Smooth muscle cell (in vitro differentiated cells): ENCODE data around the gene STK33. TPM values are rescaled to one million over a fixed set of nuclear protein-coding genes. Genes with fewer than 3 reads are reported as not detected.

Source experiments
- DNase-seq: peaks from one replicate; lab custom pipeline; 2025; ENCODE audit not compliant: unreplicated experiment; lab: John Stamatoyannopoulos, UW
- H2AFZ ChIP-seq: fragments of 200-600 bp; sonication (generic); 2 replicates; pipeline ENCODE4 v1.6.0; 2016; ENCODE audit warnings: antibody characterized with exemption, low read depth, mild to moderate bottlenecking
- H3F3A ChIP-seq: fragments of 200-600 bp; sonication (generic); 2 replicates; pipeline ENCODE4 v1.6.0; 2017; ENCODE audit warnings: antibody characterized with exemption, low read depth
- H3K27ac ChIP-seq: fragments of 200-600 bp; sonication (generic); 2 replicates; pipeline ENCODE4 v1.5.1; 2016; ENCODE audit warnings: low read depth, mild to moderate bottlenecking
- H3K27me3 ChIP-seq: fragments of 200-600 bp; sonication (generic); 2 replicates; pipeline ENCODE4 v1.6.1; 2016; ENCODE audit warnings: low read depth, mild to moderate bottlenecking
- H3K36me3 ChIP-seq: fragments of 200-600 bp; sonication (generic); 2 replicates; pipeline ENCODE4 v1.5.1; 2016; ENCODE audit warnings: low read depth
- H3K4me1 ChIP-seq: fragments of 200-600 bp; sonication (generic); 2 replicates; pipeline ENCODE4 v1.5.1; 2016; ENCODE audit warnings: low read depth
- H3K4me2 ChIP-seq: fragments of 200-600 bp; sonication (generic); 2 replicates; pipeline ENCODE4 v1.6.0; 2016; ENCODE audit warnings: mild to moderate bottlenecking
- H3K4me3 ChIP-seq: fragments of 200-600 bp; sonication (generic); 2 replicates; pipeline ENCODE4 v1.5.1; 2016; ENCODE audit warnings: mild to moderate bottlenecking
- H3K79me2 ChIP-seq: fragments of 200-600 bp; sonication (generic); 2 replicates; pipeline ENCODE4 v1.6.0; 2016; ENCODE audit warnings: low read depth, mild to moderate bottlenecking
- H3K9ac ChIP-seq: fragments of 200-600 bp; sonication (generic); 2 replicates; pipeline ENCODE4 v1.6.0; 2016; ENCODE audit warnings: low read depth
- H3K9me3 ChIP-seq: fragments of 200-600 bp; sonication (generic); replicated peaks from 2 replicates; pipeline ENCODE4 v1.5.1; 2016; ENCODE audit warnings: low read depth
- H4K20me1 ChIP-seq: fragments of 200-600 bp; sonication (generic); 2 replicates; pipeline ENCODE4 v1.6.0; 2016; ENCODE audit warnings: low read depth
- WGBS: methylation state at CpG from one replicate; pipeline ENCODE4 v1.1.7; 2016; ENCODE audit warnings: low lambda C conversion rate; 5-methylcytosine and 5-hydroxymethylcytosine counted together
- polyA plus RNA-seq: library from polyadenylated mRNA; unstranded; fragments of >200 nt; fragmentation: Nextera tagmentation; extraction: Ambion mirVana; gene quantifications from 2 replicates; pipeline ENCODE4 v1.2.1, GENCODE V29; 2016
- total RNA-seq: library from RNA; depleted of rRNA; stranded (reverse); fragments of >200 nt; gene quantifications from 2 replicates; pipeline ENCODE4 v1.2.3, GENCODE V29; 2014
- TF ChIP-seq, protein P1 (sequence below): fragments of 200-600 bp; sonication (generic); IDR thresholded peaks from 2 replicates; pipeline ENCODE4 v1.5.1; 2017; ENCODE audit warnings: borderline replicate concordance, mild to moderate bottlenecking, antibody characterized with exemption; ENCODE audit not compliant: insufficient read depth, poor library complexity, severe bottlenecking

STK33 gene
- total and polyA plus RNA-seq, 2 experiments from 2014 or later: 1.2 to 2.9 TPM

DNA sequence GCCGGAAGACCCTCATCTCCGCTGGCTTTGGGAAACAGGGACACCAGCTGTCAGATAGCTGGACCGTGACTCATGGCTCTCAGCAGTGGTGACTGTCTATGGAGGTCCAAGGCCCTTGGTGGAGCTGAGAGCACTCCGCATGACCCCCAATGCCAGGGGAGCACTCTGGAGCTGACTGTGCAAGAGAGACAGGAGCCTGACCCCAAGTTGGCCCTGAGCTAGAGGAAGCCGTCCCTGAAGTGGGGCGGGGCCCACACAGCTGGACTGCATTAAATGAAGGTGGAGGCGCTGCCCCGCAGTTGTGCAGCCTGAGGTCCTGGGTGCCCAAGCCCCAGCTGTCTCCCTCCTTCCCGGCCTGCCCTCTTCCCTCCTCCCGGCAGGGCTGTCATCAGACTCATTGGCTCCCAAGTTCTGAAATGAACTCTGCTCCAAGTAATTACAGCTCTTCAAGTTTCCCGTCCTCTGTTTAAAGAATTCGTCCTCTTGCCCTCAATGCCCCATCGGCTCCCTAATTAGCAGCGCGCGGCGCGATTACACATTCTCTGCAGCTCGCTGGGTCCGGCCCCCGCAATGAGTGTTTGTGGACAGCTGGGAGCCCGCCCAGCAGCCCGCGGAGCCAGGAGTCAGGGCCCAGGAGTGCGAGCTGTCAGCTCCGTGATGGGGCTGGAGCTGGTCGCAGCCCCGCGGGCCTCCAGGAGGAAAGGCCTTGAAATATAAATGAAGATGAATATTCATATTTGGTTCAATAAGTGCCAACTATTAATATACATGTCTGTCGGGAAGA, 237.1 kb downstream of the STK33 start:
- Histone ChIP-seq H3K4me2 (no peak overlapping the region), H3K9ac (no peak overlapping the region), H3K4me1 (peaks cover 11% of the 10 kb centered on the region), H3K79me2 (no peaks in the 10 kb centered on the region), H2AFZ (no peak overlapping the region), H3K4me3 (no peak overlapping the region), H3K27me3 (no peaks in the 10 kb centered on the region), H3F3A (no peaks in the 10 kb centered on the region), H3K36me3 (no peaks in the 10 kb centered on the region), H3K27ac (no peak overlapping the region), H3K9me3 (no peaks in the 10 kb centered on the region), H4K20me1 (no peaks in the 10 kb centered on the region)
- 87% methylated on average over 30 of the region's 30 CpGs for WGBS
- TF ChIP-seq, protein P1, sequence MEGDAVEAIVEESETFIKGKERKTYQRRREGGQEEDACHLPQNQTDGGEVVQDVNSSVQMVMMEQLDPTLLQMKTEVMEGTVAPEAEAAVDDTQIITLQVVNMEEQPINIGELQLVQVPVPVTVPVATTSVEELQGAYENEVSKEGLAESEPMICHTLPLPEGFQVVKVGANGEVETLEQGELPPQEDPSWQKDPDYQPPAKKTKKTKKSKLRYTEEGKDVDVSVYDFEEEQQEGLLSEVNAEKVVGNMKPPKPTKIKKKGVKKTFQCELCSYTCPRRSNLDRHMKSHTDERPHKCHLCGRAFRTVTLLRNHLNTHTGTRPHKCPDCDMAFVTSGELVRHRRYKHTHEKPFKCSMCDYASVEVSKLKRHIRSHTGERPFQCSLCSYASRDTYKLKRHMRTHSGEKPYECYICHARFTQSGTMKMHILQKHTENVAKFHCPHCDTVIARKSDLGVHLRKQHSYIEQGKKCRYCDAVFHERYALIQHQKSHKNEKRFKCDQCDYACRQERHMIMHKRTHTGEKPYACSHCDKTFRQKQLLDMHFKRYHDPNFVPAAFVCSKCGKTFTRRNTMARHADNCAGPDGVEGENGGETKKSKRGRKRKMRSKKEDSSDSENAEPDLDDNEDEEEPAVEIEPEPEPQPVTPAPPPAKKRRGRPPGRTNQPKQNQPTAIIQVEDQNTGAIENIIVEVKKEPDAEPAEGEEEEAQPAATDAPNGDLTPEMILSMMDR: no peak
- DNase-seq: no peak

DNA sequence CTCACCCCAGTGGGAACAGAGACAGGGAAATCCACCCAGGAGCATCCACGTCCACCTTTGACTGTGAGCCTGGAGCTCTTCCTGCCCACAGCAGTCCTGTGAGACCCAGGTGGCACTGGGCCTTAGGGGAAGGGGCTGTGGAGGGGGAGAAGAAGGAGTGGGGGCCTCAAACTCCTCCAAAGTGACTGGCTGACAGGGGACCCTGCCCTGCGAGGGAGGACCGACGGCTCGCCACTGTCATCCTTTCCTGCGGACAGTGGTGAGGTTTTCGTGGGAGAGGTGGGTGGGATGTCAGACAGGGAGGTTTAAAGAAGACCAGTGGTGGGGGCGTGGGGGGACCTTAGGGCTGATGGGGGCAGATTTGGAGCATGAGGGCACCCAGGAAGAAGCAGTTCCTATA, 237.8 kb downstream of the STK33 start:
- Histone ChIP-seq H4K20me1 (no peaks in the 10 kb centered on the region), H2AFZ (no peak overlapping the region)
- 72% methylated on average over 8 of the region's 8 CpGs for whole genome bisulfite sequencing

DNA sequence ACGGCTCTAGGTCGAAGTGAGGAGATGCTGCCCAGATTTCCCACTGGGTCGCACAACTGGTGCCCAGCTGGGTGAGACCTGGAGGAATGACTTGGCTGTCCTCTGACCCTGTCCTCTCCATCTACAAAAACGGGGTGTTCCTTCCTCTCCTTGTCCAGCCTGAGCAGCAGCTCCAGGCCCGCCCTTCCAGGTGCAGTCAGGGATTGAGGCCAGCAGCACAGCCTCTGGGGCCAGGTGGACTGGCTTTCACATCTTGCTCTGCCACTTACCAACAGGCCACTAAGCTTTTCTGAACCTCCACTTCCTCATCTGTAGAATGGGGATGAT, 238.6 kb downstream of the STK33 start:
- Histone ChIP-seq H3K79me2 (no peaks in the 10 kb centered on the region), H3K4me1 (peaks cover 11% of the 10 kb centered on the region), H3K4me2 (no peak overlapping the region), H4K20me1 (no peaks in the 10 kb centered on the region), H3F3A (no peaks in the 10 kb centered on the region), H3K9ac (no peak overlapping the region), H3K36me3 (no peaks in the 10 kb centered on the region), H2AFZ (no peak overlapping the region), H3K9me3 (no peaks in the 10 kb centered on the region), H3K27me3 (no peaks in the 10 kb centered on the region), H3K4me3 (no peak overlapping the region), H3K27ac (no peak overlapping the region)
- TF ChIP-seq, protein P1: no peak
- WGBS: 86% methylated on average over 5 of the region's 5 CpGs
- no peak for DNase-seq

More for the DNA sequence above, 237.8 kb downstream of the STK33 start:
- TF ChIP-seq, protein P1: no peak
- H3K79me2 ChIP-seq: no peaks in the 10 kb centered on the region
- H3K27ac ChIP-seq: no peak overlapping the region
- no peak for DNase-seq
- H3K9ac ChIP-seq: no peak overlapping the region
- no peaks in the 10 kb centered on the region for H3K36me3 ChIP-seq
- peaks cover 11% of the 10 kb centered on the region for H3K4me1 ChIP-seq
- no peaks in the 10 kb centered on the region for H3K27me3 ChIP-seq
- no peaks in the 10 kb centered on the region for H3F3A ChIP-seq
- no peak overlapping the region for H3K4me3 ChIP-seq
- no peaks in the 10 kb centered on the region for H3K9me3 ChIP-seq
- H3K4me2 ChIP-seq: no peak overlapping the region
